GM23338 (cell line): Measurements from ENCODE around the gene CYP3A7. TPM values are rescaled to one million over a fixed set of nuclear protein-coding genes. Genes with fewer than 3 reads are reported as not detected.

Experiments
- ATAC-seq: fragments of 200-7000 bp; cut with Tn5 transposase; 3 replicates; pipeline ENCODE4 v1.9.1; 2020
- DNase-seq: peaks from one replicate; pipeline ENCODE4 v3.0.0-alpha.2; 2015; ENCODE audit warnings: low spot score
- H2AFZ ChIP-seq: fragments of 200-600 bp; sonication (generic); 2 replicates; pipeline ENCODE4 v1.8.0; 2016; ENCODE audit warnings: antibody characterized with exemption, mild to moderate bottlenecking, moderate library complexity
- H3F3A ChIP-seq: fragments of 200-600 bp; sonication (generic); replicated peaks from 2 replicates; pipeline ENCODE4 v1.8.0; 2017; ENCODE audit warnings: antibody characterized with exemption, mixed run types, low read depth
- H3K27ac ChIP-seq: fragments of 200-600 bp; sonication (generic); 2 replicates; pipeline ENCODE4 v1.6.1; 2016; ENCODE audit warnings: low read depth
- H3K27me3 ChIP-seq: fragments of 200-600 bp; sonication (generic); 2 replicates; pipeline ENCODE4 v1.8.0; 2016; ENCODE audit warnings: mild to moderate bottlenecking, mixed run types, moderate library complexity; ENCODE audit not compliant: insufficient read depth
- H3K36me3 ChIP-seq: fragments of 200-600 bp; sonication (generic); 2 replicates; pipeline ENCODE4 v1.8.0; 2016; ENCODE audit warnings: mild to moderate bottlenecking; ENCODE audit not compliant: insufficient read depth
- H3K4me1 ChIP-seq: fragments of 200-600 bp; sonication (generic); 2 replicates; pipeline ENCODE4 v1.8.0; 2016; ENCODE audit warnings: mild to moderate bottlenecking, moderate library complexity; ENCODE audit not compliant: insufficient read depth
- H3K4me2 ChIP-seq: fragments of 200-600 bp; sonication (generic); 2 replicates; pipeline ENCODE4 v1.7.1; 2017; ENCODE audit warnings: mixed run types
- H3K4me3 ChIP-seq: fragments of 200-600 bp; sonication (generic); 2 replicates; pipeline ENCODE4 v1.6.1; 2016; ENCODE audit warnings: mixed run types
- H3K79me2 ChIP-seq: fragments of 200-600 bp; sonication (generic); replicated peaks from 2 replicates; pipeline ENCODE4 v1.8.0; 2017; ENCODE audit warnings: mild to moderate bottlenecking; ENCODE audit not compliant: insufficient read depth
- H3K9me2 ChIP-seq: fragments of 200-600 bp; sonication (generic); 2 replicates; pipeline ENCODE4 v1.8.0; 2017; ENCODE audit not compliant: insufficient read depth
- H4K20me1 ChIP-seq: fragments of 200-600 bp; sonication (generic); replicated peaks from 2 replicates; pipeline ENCODE4 v1.8.0; 2017; ENCODE audit warnings: mild to moderate bottlenecking; ENCODE audit not compliant: insufficient read depth
- H3K27ac Mint-ChIP-seq: 2 replicates; pipeline ENCODE4 v1.8.0; 2020; ENCODE audit warnings: inconsistent platforms, mild to moderate bottlenecking, moderate library complexity, mixed read lengths
- H3K27me3 Mint-ChIP-seq: 3 replicates; pipeline ENCODE4 v1.8.0; 2022; ENCODE audit warnings: low read depth, mild to moderate bottlenecking, moderate library complexity, mixed read lengths, inconsistent platforms; ENCODE audit not compliant: insufficient read depth, poor library complexity
- H3K36me3 Mint-ChIP-seq: 3 replicates; pipeline ENCODE4 v1.8.0; 2021; ENCODE audit warnings: low read depth, mild to moderate bottlenecking, inconsistent platforms, moderate library complexity, mixed read lengths
- H3K4me1 Mint-ChIP-seq: 3 replicates; pipeline ENCODE4 v1.8.0; 2020; ENCODE audit warnings: mild to moderate bottlenecking, inconsistent platforms, mixed read lengths
- H3K4me3 Mint-ChIP-seq: 3 replicates; pipeline ENCODE4 v1.8.0; 2021; ENCODE audit warnings: moderate library complexity, mild to moderate bottlenecking, inconsistent platforms, mixed read lengths
- H3K9me3 Mint-ChIP-seq: 3 replicates; pipeline ENCODE4 v1.8.0; 2020; ENCODE audit warnings: moderate library complexity, mild to moderate bottlenecking, inconsistent platforms, mixed read lengths
- EZH2phosphoT487 ChIP-seq: fragments of 200-600 bp; sonication (generic); IDR thresholded peaks from one replicate; pipeline ENCODE4 v1.8.1; 2018; ENCODE audit warnings: antibody characterized with exemption; ENCODE audit not compliant: unreplicated experiment
- POLR2AphosphoS5 ChIP-seq: IDR thresholded peaks from 2 replicates; pipeline ENCODE4 v1.6.1; 2016; ENCODE audit warnings: antibody characterized with exemption, low read depth
- STAT1 ChIP-seq: IDR thresholded peaks from one replicate; pipeline ENCODE4 v1.6.1; 2016; ENCODE audit warnings: antibody characterized with exemption; ENCODE audit not compliant: unreplicated experiment
- ZNF114 ChIP-seq: fragments of 250-450 bp; sonication (Bioruptor Pico); IDR thresholded peaks from 2 replicates; pipeline ENCODE4 v1.5.0; 2020; ENCODE audit warnings: mild to moderate bottlenecking, moderate library complexity
- ZNF331 ChIP-seq: fragments of 250-450 bp; sonication (Bioruptor Pico); IDR thresholded peaks from 2 replicates; pipeline ENCODE4 v1.5.0; 2020; ENCODE audit warnings: low read depth, mild to moderate bottlenecking, moderate library complexity
- polyA plus RNA-seq: library from polyadenylated mRNA; unstranded; fragments of >200 nt; fragmentation: Nextera tagmentation; extraction: Ambion mirVana; gene quantifications from 2 replicates; pipeline ENCODE4 v1.2.1, GENCODE V29; 2016
- total RNA-seq: library from RNA; depleted of rRNA; stranded (reverse); fragments of >200 nt; shearing (Covaris generic); gene quantifications from 2 replicates; pipeline ENCODE4 v1.2.3, GENCODE V29; 2014
- TF ChIP-seq, protein P1 (sequence below), 2 experiments: fragments of 200-600 bp in 1 of 2; sonication (generic) in 1 of 2; conservative IDR thresholded peaks; 2 replicates each; pipeline versions ENCODE4 v1.5.1 to v1.6.1; 2016 to 2017; ENCODE audit warnings: antibody characterized with exemption in 2 of 2, low read depth in 2 of 2, mild to moderate bottlenecking in 2 of 2, moderate library complexity in 1 of 2
- TF ChIP-seq, protein P2 (sequence below): IDR thresholded peaks from 2 replicates; pipeline ENCODE4 v1.6.1; 2016; ENCODE audit warnings: antibody characterized with exemption

The CYP3A7 gene
- total and polyA plus RNA-seq, 2 experiments from 2014 or later, result 0.19 TPM; not detected in 1

DNA sequence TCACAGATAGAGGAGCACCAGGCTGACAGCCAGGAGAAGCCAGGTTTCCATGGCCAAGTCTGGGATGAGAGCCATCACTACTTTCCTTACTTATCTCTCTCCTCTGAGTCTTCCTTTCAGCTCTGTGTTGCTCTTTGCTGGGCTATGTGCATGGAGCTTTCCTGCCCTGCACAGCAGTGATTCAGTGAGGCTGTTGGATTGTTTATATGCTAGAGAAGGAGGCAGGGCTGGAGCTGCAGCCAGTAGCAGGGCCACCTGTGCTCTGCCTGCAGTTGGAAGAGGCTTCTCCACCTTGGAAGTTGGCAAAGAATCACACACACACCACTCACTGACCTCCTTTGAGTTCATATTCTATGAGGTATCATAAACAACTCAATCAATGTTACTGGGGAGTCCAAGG is 49.0 kb upstream of the CYP3A7 start, which contains the start of gene CYP3A4 (continued):
- TF ChIP-seq, protein P1, sequence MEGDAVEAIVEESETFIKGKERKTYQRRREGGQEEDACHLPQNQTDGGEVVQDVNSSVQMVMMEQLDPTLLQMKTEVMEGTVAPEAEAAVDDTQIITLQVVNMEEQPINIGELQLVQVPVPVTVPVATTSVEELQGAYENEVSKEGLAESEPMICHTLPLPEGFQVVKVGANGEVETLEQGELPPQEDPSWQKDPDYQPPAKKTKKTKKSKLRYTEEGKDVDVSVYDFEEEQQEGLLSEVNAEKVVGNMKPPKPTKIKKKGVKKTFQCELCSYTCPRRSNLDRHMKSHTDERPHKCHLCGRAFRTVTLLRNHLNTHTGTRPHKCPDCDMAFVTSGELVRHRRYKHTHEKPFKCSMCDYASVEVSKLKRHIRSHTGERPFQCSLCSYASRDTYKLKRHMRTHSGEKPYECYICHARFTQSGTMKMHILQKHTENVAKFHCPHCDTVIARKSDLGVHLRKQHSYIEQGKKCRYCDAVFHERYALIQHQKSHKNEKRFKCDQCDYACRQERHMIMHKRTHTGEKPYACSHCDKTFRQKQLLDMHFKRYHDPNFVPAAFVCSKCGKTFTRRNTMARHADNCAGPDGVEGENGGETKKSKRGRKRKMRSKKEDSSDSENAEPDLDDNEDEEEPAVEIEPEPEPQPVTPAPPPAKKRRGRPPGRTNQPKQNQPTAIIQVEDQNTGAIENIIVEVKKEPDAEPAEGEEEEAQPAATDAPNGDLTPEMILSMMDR (conservative IDR thresholded peaks at IDR 0.05; ENCODE audit: low read depth in 2 of 2), result no peak
- TF ChIP-seq ZNF331 (CRISPR knock-in tag), result no peak
- TF ChIP-seq EZH2phosphoT487, result no peak
- TF ChIP-seq ZNF114 (CRISPR knock-in tag), result no peak
- no peak for TF ChIP-seq POLR2AphosphoS5
- TF ChIP-seq STAT1, result no peak

DNA sequence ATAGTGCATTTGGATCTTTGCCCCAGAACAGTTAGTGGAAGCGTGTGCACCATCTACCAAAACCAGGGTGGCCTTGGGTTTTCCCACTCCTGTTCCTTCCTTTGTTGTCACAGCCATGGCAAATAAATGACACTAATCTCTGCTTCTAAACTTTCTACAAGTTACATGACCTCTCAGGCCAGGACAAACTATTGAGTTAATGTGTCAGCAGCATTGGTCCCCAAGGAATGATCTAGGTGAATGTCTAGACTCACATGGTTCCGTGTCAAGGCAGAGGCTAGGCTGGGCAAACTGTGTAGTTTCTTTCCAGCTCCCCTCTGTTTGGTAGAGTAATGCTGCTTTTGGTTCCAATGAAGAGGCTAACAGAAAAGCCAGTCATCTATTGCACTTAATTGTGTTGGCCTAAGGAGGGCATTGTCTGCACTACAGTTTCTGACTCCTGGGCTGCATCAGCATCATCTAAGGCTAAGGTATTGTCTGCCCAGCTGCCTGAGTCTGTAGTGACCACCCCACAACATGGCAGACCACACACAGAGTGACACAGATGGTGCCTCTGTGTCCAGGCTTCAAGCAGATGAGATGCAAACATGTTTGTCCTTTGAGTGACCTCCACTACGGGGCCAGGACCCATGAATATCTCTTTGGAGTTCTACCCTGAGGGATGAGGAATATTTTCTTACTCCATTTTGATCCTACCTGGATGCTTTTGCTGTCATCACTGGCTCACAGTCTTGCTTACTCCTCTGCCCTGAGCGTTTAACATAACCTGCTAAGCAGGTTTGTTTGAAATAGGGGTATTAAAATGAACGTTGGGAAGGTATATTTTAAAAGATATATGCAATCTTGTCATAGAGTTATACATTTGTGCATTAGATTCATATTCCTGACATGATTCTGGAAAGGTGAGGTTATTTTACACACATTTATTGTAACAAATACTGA is 47.3 kb upstream of the CYP3A7 start:
- Histone ChIP-seq H3K4me2 (no peak overlapping the region), H3K27ac (no peak overlapping the region), H2AFZ (no peak overlapping the region), H3K4me1 (no peaks in the 10 kb centered on the region), H3K79me2 (no peaks in the 10 kb centered on the region), H3F3A (no peaks in the 10 kb centered on the region), H4K20me1 (no peaks in the 10 kb centered on the region), H3K36me3 (no peaks in the 10 kb centered on the region), H3K27me3 (no peaks in the 10 kb centered on the region), H3K4me3 (no peak overlapping the region), H3K9me2 (no peaks in the 10 kb centered on the region)
- peak; percentile 29 for DNase-seq
- H3K4me3 Mint-ChIP-seq, result no peak overlapping the region
- H3K27me3 Mint-ChIP-seq, result no peaks in the 10 kb centered on the region
- H3K4me1 Mint-ChIP-seq, result peaks cover 3% of the 10 kb centered on the region; the same call in 2 of the 3 replicates
- no peak overlapping the region for H3K27ac Mint-ChIP-seq
- no peaks in the 10 kb centered on the region for H3K36me3 Mint-ChIP-seq
- TF ChIP-seq, protein P2, sequence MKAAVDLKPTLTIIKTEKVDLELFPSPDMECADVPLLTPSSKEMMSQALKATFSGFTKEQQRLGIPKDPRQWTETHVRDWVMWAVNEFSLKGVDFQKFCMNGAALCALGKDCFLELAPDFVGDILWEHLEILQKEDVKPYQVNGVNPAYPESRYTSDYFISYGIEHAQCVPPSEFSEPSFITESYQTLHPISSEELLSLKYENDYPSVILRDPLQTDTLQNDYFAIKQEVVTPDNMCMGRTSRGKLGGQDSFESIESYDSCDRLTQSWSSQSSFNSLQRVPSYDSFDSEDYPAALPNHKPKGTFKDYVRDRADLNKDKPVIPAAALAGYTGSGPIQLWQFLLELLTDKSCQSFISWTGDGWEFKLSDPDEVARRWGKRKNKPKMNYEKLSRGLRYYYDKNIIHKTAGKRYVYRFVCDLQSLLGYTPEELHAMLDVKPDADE, result no peak
- TF ChIP-seq, protein P1 (conservative IDR thresholded peaks at IDR 0.05; ENCODE audit: low read depth in 2 of 2), result peak in 1 of 2 experiments; percentile 49; a peak in 2 of 4 replicates
- TF ChIP-seq ZNF331 (CRISPR knock-in tag) (no peak), STAT1 (no peak), POLR2AphosphoS5 (no peak)
- no peaks in the 10 kb centered on the region for H3K9me3 Mint-ChIP-seq
- peak; percentile 78 for ATAC-seq
